ENCODE results near the gene CLIC3. TPM values are rescaled to one million over a fixed set of nuclear protein-coding genes. Genes with fewer than 3 reads are reported as not detected.

Gene CLIC3
- total and polyA plus RNA-seq, 2 donors (not counting 1 experiment from before 2014, with no cell fraction given), result 1.1 to 1.9 TPM

GRCh38 chr9:136973618-136974617 is 22.4 kb downstream of the CLIC3 start:
- intact Hi-C loops (cut with micrococcal nuclease), result no loop called here
- no peak overlapping the region for H3K27ac ChIP-seq (ENCODE audit: low read length in 2 of 2)

More at GRCh38 chr9:136973618-136974617, 22.4 kb downstream of the CLIC3 start:
- ChIA-PET CTCF (no interaction called here), POLR2A (no interaction called here)
- Histone ChIP-seq H3K4me2 (replicated peaks; ENCODE audit: low read depth, low read length, poor library complexity, severe bottlenecking) (no peak overlapping the region), H3K27me3 (replicated peaks in 1 of 4; ENCODE audit: control extremely low read depth in 1 of 4, control insufficient read depth in 3 of 4, insufficient read depth in 4 of 4, low read length in 3 of 4) (peaks cover 0 to 30% (median 4%) of the 10 kb centered on the region in 4 experiments), H3K36me3 (replicated peaks in 1 of 2; ENCODE audit: control extremely low read depth in 1 of 2, control insufficient read depth in 1 of 2, extremely low read depth in 1 of 2, insufficient read depth in 2 of 2, low read length in 1 of 2) (no peaks in the 10 kb centered on the region), H4K20me1 (ENCODE audit: control insufficient read depth, insufficient read depth, low read length, poor library complexity, severe bottlenecking) (no peaks in the 10 kb centered on the region), H3K4me1 (ENCODE audit: control insufficient read depth in 2 of 2, insufficient read depth in 2 of 2, low read length in 2 of 2) (peaks cover 3 to 5% of the 10 kb centered on the region in 2 donors), H3K4me3 (ENCODE audit: control extremely low read depth in 1 of 5, extremely low read depth in 1 of 5, insufficient read depth in 1 of 5, low read depth in 2 of 5, low read length in 4 of 5) (no peak overlapping the region), H3K9ac (ENCODE audit: low read length) (no peak overlapping the region), H3K9me3 (ENCODE audit: control extremely low read depth in 1 of 3, control insufficient read depth in 2 of 3, insufficient read depth in 1 of 3, low read length in 2 of 3) (peaks cover 0 to 4% (median 0%) of the 10 kb centered on the region in 3 donors), H3K79me2 (ENCODE audit: control insufficient read depth, insufficient read depth, low read length) (no peaks in the 10 kb centered on the region), H2AFZ (ENCODE audit: insufficient read depth, low read depth, low read length, poor library complexity, severe bottlenecking) (no peak overlapping the region)
- DNase-seq, result no peak
- H3K4me3 Mint-ChIP-seq, result no peak overlapping the region
- peaks cover 6% of the 10 kb centered on the region for H3K27me3 Mint-ChIP-seq
- peaks cover 5% of the 10 kb centered on the region for H3K4me1 Mint-ChIP-seq
- no peak for ATAC-seq (ENCODE audit: low read depth)
- 91% methylated on average over 28 of the region's 29 CpGs for WGBS (ENCODE audit: insufficient coverage)
- no peak overlapping the region for H3K27ac Mint-ChIP-seq
- TF ChIP-seq CTCF (IDR thresholded peaks at IDR 0.05) (no peak), EZH2 (IDR thresholded peaks at IDR 0.05; ENCODE audit: borderline replicate concordance, insufficient read depth, low read depth, low read length, poor library complexity, severe bottlenecking) (no peak)
- H3K9me3 Mint-ChIP-seq (ENCODE audit: insufficient read depth), result no peaks in the 10 kb centered on the region

All from B cell (primary cell).